Astrocyte (in vitro differentiated cells and primary cell): ENCODE measurements around the gene TDRKH. TPM values are rescaled to one million over a fixed set of nuclear protein-coding genes. Genes with fewer than 3 reads are reported as not detected.
A peak's percentile ranks its signal among the peaks of the same experiment; 100 is the strongest.

Experiments
- DNase-seq: peaks from one replicate; pipeline ENCODE4 v3.0.0-alpha.2; 2010; ENCODE audit warnings: low read depth
- FAIRE-seq: peaks from 2 replicates; lab custom pipeline; 2011; peaks lifted over from hg19 to GRCh38; lab: Jason Lieb, UNC
- H2AFZ ChIP-seq: 2 replicates; pipeline ENCODE4 v1.6.0; 2012; ENCODE audit warnings: low read depth, low read length, inconsistent platforms
- H3K27ac ChIP-seq: 2 replicates; pipeline ENCODE4 v1.5.1; 2011; ENCODE audit warnings: low read depth, low read length, inconsistent platforms
- H3K27me3 ChIP-seq: 2 replicates; pipeline ENCODE4 v1.6.0; 2011; ENCODE audit warnings: low read length, inconsistent platforms; ENCODE audit not compliant: insufficient read depth
- H3K36me3 ChIP-seq: 2 replicates; pipeline ENCODE4 v1.5.1; 2011; ENCODE audit warnings: low read length, inconsistent platforms; ENCODE audit not compliant: insufficient read depth
- H3K4me1 ChIP-seq: 2 replicates; pipeline ENCODE4 v1.5.1; 2011; ENCODE audit warnings: low read length, inconsistent platforms; ENCODE audit not compliant: insufficient read depth
- H3K4me2 ChIP-seq: 2 replicates; pipeline ENCODE4 v1.6.0; 2012; ENCODE audit warnings: low read length, inconsistent platforms
- H3K4me3 ChIP-seq: 2 replicates; pipeline ENCODE4 v1.5.1; 2011; ENCODE audit warnings: low read depth, mild to moderate bottlenecking, low read length, inconsistent platforms; ENCODE audit not compliant: insufficient read depth
- H3K79me2 ChIP-seq: 2 replicates; pipeline ENCODE4 v1.6.0; 2012; ENCODE audit warnings: mild to moderate bottlenecking, low read length, inconsistent platforms; ENCODE audit not compliant: insufficient read depth
- H3K9ac ChIP-seq: 2 replicates; pipeline ENCODE4 v1.6.0; 2012; ENCODE audit warnings: mild to moderate bottlenecking, low read length, inconsistent platforms
- H3K9me3 ChIP-seq: 2 replicates; pipeline ENCODE4 v1.5.1; 2012; ENCODE audit warnings: low read depth, mild to moderate bottlenecking, low read length, inconsistent platforms; ENCODE audit not compliant: insufficient read depth
- H4K20me1 ChIP-seq: 2 replicates; pipeline ENCODE4 v1.6.0; 2012; ENCODE audit warnings: low read length, inconsistent platforms; ENCODE audit not compliant: insufficient read depth
- H3K27ac Mint-ChIP-seq: one replicate; pipeline ENCODE4 v1.8.0; 2021; ENCODE audit warnings: mild to moderate bottlenecking, mixed read lengths; ENCODE audit not compliant: unreplicated experiment
- H3K27me3 Mint-ChIP-seq: one replicate; pipeline ENCODE4 v1.8.0; 2021; ENCODE audit warnings: low read depth, mixed read lengths; ENCODE audit not compliant: unreplicated experiment
- H3K36me3 Mint-ChIP-seq: one replicate; pipeline ENCODE4 v1.8.0; 2021; ENCODE audit warnings: low read depth, mixed read lengths; ENCODE audit not compliant: unreplicated experiment
- H3K4me1 Mint-ChIP-seq: one replicate; pipeline ENCODE4 v1.8.0; 2021; ENCODE audit warnings: low read depth, mixed read lengths; ENCODE audit not compliant: unreplicated experiment
- H3K4me3 Mint-ChIP-seq: one replicate; pipeline ENCODE4 v1.8.0; 2021; ENCODE audit warnings: mild to moderate bottlenecking, moderate library complexity, mixed read lengths; ENCODE audit not compliant: unreplicated experiment
- H3K9me3 Mint-ChIP-seq: one replicate; pipeline ENCODE4 v1.8.0; 2021; ENCODE audit warnings: mild to moderate bottlenecking, mixed read lengths; ENCODE audit not compliant: unreplicated experiment
- CTCF ChIP-seq: IDR thresholded peaks from 2 replicates; pipeline ENCODE4 v1.5.1; 2011; ENCODE audit warnings: low read depth, mild to moderate bottlenecking, inconsistent platforms, low read length, moderate library complexity; ENCODE audit not compliant: insufficient read depth
- EZH2 ChIP-seq: IDR thresholded peaks from 2 replicates; pipeline ENCODE4 v1.6.1; 2012; ENCODE audit warnings: mild to moderate bottlenecking, low read length, inconsistent platforms; ENCODE audit not compliant: insufficient read depth
- total RNA-seq: library from RNA; stranded (reverse); gene quantifications from 2 replicates; pipeline ENCODE4 v1.2.1, GENCODE V29; 2021

TDRKH gene
- total RNA-seq, 1 donor from 2014 or later: 7.5 TPM

GRCh38 chr1:151828921-151829320 is 38.6 kb upstream of the TDRKH start:
- no peaks in the 10 kb centered on the region for H3K36me3 ChIP-seq
- H3K36me3 Mint-ChIP-seq: no peaks in the 10 kb centered on the region
- H3K27ac ChIP-seq: no peak overlapping the region
- H3K9me3 ChIP-seq: no peaks in the 10 kb centered on the region
- H3K79me2 ChIP-seq: no peaks in the 10 kb centered on the region
- peak; percentile 19 for DNase-seq
- peaks cover 51% of the 10 kb centered on the region for H3K27me3 Mint-ChIP-seq
- no peak for FAIRE-seq
- no peak overlapping the region for H3K9ac ChIP-seq
- H3K4me2 ChIP-seq: peak overlapping the region; percentile 59
- no peak overlapping the region for H3K4me3 Mint-ChIP-seq
- H3K4me1 ChIP-seq: no peaks in the 10 kb centered on the region
- no peak overlapping the region for H3K27ac Mint-ChIP-seq
- no peak overlapping the region for H2AFZ ChIP-seq
- no peaks in the 10 kb centered on the region for H3K27me3 ChIP-seq
- no peaks in the 10 kb centered on the region for H4K20me1 ChIP-seq
- peaks cover 6% of the 10 kb centered on the region for H3K4me1 Mint-ChIP-seq
- no peak overlapping the region for H3K4me3 ChIP-seq
- no peak for TF ChIP-seq CTCF
- no peak for TF ChIP-seq EZH2
- H3K9me3 Mint-ChIP-seq: peaks cover 3% of the 10 kb centered on the region

DNA sequence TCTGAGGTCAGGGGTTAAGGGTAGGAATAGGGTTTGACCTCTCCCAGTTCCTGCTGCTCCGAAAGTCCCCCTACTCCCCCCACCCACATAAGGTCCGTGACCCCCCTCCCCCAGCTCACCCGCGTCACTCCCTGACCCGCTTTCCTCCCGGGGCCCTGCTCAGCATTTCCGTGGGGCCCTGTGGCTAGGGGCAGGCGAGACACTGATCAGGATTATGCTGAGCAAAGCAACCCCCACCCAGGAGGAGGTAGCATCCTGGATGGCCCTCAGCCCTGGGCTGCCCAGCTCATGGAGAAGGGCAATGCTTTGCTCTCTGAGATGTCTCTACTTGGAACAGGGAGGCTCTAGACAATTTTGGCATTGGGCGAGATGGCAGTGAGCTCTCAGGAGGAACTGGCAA is 37.6 kb upstream of the TDRKH start:
- no peak overlapping the region for H3K4me2 ChIP-seq

More for the DNA sequence above, 37.6 kb upstream of the TDRKH start:
- no peaks in the 10 kb centered on the region for H4K20me1 ChIP-seq
- no peak for DNase-seq
- peaks cover 49% of the 10 kb centered on the region for H3K27me3 Mint-ChIP-seq
- no peaks in the 10 kb centered on the region for H3K79me2 ChIP-seq
- peaks cover 6% of the 10 kb centered on the region for H3K4me1 Mint-ChIP-seq
- peaks cover 3% of the 10 kb centered on the region for H3K9me3 Mint-ChIP-seq
- TF ChIP-seq EZH2 (no peak), CTCF (no peak)
- no peak overlapping the region for H3K27ac Mint-ChIP-seq
- no peak for FAIRE-seq
- no peaks in the 10 kb centered on the region for H3K4me1 ChIP-seq
- no peaks in the 10 kb centered on the region for H3K27me3 ChIP-seq
- no peaks in the 10 kb centered on the region for H3K9me3 ChIP-seq
- H2AFZ ChIP-seq: no peak overlapping the region
- H3K4me3 Mint-ChIP-seq: no peak overlapping the region
- no peak overlapping the region for H3K9ac ChIP-seq
- H3K4me3 ChIP-seq: no peak overlapping the region
- H3K36me3 Mint-ChIP-seq: no peaks in the 10 kb centered on the region
- no peaks in the 10 kb centered on the region for H3K36me3 ChIP-seq
- no peak overlapping the region for H3K27ac ChIP-seq
